K562 (cell line): ENCODE measurements around the gene LMX1B.

Source experiments
- BDP1 ChIP-seq: IDR thresholded peaks from 3 replicates; pipeline ENCODE4 v1.6.1; 2011; ENCODE audit not compliant: insufficient read length, insufficient read depth
- HEY1 ChIP-seq: fragments of 250-450 bp; sonication (Bioruptor Pico); IDR thresholded peaks from 2 replicates; pipeline ENCODE4 v1.5.0; 2020; ENCODE audit warnings: mild to moderate bottlenecking, moderate library complexity, borderline replicate concordance
- KLF10 ChIP-seq: fragments of 250-450 bp; sonication (Bioruptor Pico); IDR thresholded peaks from 2 replicates; pipeline ENCODE4 v1.6.1; 2021; ENCODE audit warnings: matching md5 sums
- POLR2A ChIP-seq: fragments of 450-650 bp; conservative IDR thresholded peaks from 2 replicates; pipeline ENCODE4 v1.6.1; 2016
- SIN3A ChIP-seq, 2 experiments: fragments of 150-350 bp in 1 of 2; IDR thresholded peaks; 2 replicates each; pipeline ENCODE4 v1.6.1; 2011 to 2016; ENCODE audit warnings: borderline replicate concordance in 2 of 2, low read depth in 2 of 2, low read length in 2 of 2, mild to moderate bottlenecking in 2 of 2, moderate library complexity in 2 of 2; ENCODE audit not compliant: control insufficient read depth in 1 of 2
- TAF1 ChIP-seq: IDR thresholded peaks from 2 replicates; pipeline ENCODE4 v1.6.1; 2011; ENCODE audit warnings: mild to moderate bottlenecking, low read length, moderate library complexity; ENCODE audit not compliant: insufficient read depth, control insufficient read depth, severe bottlenecking; ENCODE audit errors: extremely low read depth
- TF ChIP-seq, protein P1 (sequence below), 3 experiments: IDR thresholded peaks in 2 of 3; conservative IDR thresholded peaks in 1 of 3; 2 replicates each; pipeline ENCODE4 v1.5.1; 2011 to 2012; ENCODE audit warnings: low read length in 3 of 3, mild to moderate bottlenecking in 3 of 3, control low read depth in 2 of 3, improper control_type of control experiment in 1 of 3, inconsistent platforms in 1 of 3, low read depth in 1 of 3, mixed read lengths in 1 of 3, moderate library complexity in 1 of 3; ENCODE audit not compliant: insufficient read depth in 2 of 3

DNA sequence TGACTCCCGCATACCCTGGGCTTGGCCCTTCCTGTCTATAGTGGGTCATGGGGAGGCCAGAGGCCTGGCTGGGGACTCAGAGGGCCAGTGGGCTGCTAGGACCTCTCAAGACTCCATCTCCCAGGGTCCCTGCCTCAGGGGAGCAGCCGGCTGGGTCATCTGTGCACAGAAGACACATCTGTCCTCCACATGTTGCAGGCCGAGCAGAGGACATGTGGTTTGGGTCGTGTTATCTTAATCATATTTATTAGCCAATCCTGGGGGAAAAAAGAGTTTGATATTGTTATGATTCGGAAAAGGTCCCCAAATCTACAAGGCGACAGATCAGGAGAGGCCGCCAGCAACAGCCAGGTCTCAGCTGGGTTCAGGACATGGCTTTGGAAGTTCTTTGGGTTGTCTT is 14.4 kb downstream of the LMX1B start:
- TF ChIP-seq BDP1 (no peak), HEY1 (CRISPR knock-in tag) (no peak), TAF1 (no peak), SIN3A (IDR thresholded peaks at IDR 0.05; ENCODE audit: borderline replicate concordance in 2 of 2, control insufficient read depth in 1 of 2, low read depth in 2 of 2, low read length in 2 of 2) (no peak), KLF10 (CRISPR knock-in tag) (no peak), POLR2A (no peak)
- TF ChIP-seq, protein P1, sequence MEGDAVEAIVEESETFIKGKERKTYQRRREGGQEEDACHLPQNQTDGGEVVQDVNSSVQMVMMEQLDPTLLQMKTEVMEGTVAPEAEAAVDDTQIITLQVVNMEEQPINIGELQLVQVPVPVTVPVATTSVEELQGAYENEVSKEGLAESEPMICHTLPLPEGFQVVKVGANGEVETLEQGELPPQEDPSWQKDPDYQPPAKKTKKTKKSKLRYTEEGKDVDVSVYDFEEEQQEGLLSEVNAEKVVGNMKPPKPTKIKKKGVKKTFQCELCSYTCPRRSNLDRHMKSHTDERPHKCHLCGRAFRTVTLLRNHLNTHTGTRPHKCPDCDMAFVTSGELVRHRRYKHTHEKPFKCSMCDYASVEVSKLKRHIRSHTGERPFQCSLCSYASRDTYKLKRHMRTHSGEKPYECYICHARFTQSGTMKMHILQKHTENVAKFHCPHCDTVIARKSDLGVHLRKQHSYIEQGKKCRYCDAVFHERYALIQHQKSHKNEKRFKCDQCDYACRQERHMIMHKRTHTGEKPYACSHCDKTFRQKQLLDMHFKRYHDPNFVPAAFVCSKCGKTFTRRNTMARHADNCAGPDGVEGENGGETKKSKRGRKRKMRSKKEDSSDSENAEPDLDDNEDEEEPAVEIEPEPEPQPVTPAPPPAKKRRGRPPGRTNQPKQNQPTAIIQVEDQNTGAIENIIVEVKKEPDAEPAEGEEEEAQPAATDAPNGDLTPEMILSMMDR (IDR thresholded peaks at IDR 0.05 in 2 of 3, conservative IDR thresholded peaks at IDR 0.05 in 1 of 3; ENCODE audit: insufficient read depth in 2 of 3, low read depth in 1 of 3, low read length in 3 of 3) = no peak
